LNCaP clone FGC (cell line): ENCODE data around the gene NCBP1.
A peak's percentile ranks its signal among the peaks of the same experiment; 100 is the strongest.
"Not testable (repeated sequence)": the region's sequence is repeated elsewhere in the genome, so short reads cannot be mapped to it uniquely, and the experiment has no call there.

ENCODE experiments used
- DNase-seq: peaks from one replicate; pipeline ENCODE4 v3.0.0-alpha.2; 2011; ENCODE audit warnings: low read depth
- H3K4me3 ChIP-seq: 2 replicates; pipeline ENCODE4 v1.5.1; 2011; ENCODE audit warnings: mild to moderate bottlenecking, low read depth, low read length, control low read depth
- CTCF ChIP-seq: IDR thresholded peaks from 2 replicates; pipeline ENCODE4 v1.5.1; 2012; ENCODE audit warnings: mild to moderate bottlenecking; ENCODE audit not compliant: control insufficient read depth, insufficient read depth; ENCODE audit errors: extremely low read depth

NCBP1 gene

GRCh38 chr9:97695995-97696802 is 62.6 kb downstream of the NCBP1 start:
- no peak for DNase-seq

DNA sequence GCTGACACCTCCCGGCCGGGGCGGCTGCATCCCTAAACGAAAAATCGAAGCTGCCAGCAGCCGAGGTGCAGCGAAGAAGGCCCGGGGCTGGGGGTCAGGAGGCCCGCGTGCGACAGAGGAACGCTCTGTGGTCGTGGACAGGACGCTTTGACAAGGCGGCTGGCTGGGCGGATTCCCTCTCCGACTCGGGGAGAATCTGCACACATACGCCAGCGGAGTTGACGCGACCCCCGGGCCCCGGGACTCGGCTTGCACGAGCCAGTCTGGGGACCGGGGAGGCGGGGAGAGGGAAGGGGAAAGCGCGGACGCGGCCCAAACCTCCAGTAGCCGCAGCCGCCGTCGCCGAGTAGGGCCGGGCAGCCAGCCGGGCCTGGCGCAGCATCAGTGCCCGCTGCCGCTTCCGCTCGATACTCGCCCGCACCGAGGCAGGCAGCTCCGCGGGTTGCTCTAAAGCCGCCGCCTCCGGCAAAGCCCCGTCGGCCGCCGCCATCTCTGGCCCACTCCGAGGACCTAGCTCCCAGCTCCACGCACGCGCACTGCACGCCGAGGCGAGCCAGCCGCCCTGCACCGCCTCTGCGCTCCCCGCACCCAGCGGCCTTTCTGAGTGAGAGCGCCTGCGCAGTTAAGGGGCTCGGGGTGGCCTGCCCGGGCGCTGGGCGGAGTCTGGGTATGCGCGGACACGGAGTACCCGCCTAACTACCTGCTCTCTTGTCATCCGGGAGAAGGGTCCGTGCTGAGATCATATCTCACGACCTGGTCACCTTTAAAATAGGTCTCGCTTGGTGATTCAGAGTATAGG is 63.4 kb downstream of the NCBP1 start, which contains the start of gene XPA:
TSS of gene XPA (minus strand) at position 538 of the 799 bp plus-strand sequence. CDS start at position 490, 48 bp downstream.
- no peak for TF ChIP-seq CTCF
- peak; percentile 70 for DNase-seq
- peak within 1 kb of the TSS; percentile 90 for H3K4me3 ChIP-seq

More at GRCh38 chr9:97695995-97696802, 62.6 kb downstream of the NCBP1 start:
- no peak for TF ChIP-seq CTCF
- peak overlapping the region; percentile 90 for H3K4me3 ChIP-seq

GRCh38 chr9:97697837-97698236 is 64.2 kb downstream of the NCBP1 start:
- TF ChIP-seq CTCF: no peak
- no peak for DNase-seq
- peak overlapping the region; percentile 90 for H3K4me3 ChIP-seq

DNA sequence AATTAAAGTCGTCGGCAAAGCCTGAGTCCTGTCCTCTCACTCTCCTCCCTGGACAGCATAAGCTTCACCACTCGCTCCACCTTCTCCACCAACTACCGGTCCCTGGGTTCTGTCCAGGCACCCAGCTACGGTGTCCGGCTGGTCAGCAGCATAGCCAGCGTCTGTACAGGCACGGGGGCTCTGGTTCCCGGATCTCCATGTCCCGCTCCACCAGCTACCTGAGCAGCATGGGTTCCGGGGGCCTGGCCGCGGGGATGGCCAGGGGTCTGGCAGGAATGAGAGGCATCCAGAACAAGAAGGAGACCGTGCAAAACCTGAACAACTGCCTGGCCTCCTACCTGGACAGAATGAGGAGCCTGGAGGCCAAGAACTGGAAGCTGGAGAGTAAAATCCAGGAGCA is 65.2 kb downstream of the NCBP1 start:
- no peak for TF ChIP-seq CTCF
- no peak overlapping the region for H3K4me3 ChIP-seq
- DNase-seq: no peak

DNA sequence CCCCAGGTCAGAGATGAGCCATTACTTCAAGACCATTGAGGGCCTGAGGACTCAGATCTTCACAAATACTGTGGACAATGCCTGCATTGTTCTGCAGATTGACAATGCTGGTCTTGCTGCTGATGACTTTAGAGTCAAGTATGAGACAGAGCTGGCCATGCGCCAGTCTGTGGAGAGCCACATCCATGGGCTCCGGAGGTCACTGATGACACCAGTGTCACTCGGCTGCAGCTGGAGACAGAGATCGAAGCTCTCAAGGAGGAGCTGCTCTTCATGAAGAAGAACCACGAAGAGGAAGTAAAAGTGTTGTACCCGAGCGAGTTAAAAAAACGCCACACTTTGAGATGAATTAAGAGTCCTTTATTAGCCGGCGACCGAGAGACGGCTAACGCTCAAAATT is 65.7 kb downstream of the NCBP1 start:
- H3K4me3 ChIP-seq, DNase-seq: not testable (repeated sequence)

GRCh38 chr9:97699824-97700223 is 66.2 kb downstream of the NCBP1 start:
- not testable (repeated sequence) for DNase-seq, H3K4me3 ChIP-seq

- no peak for DNase-seq
- no peak overlapping the region for H3K4me3 ChIP-seq
- no peak for TF ChIP-seq CTCF
Observed at GRCh38 chr9:97703437-97704344, 70.1 kb downstream of the NCBP1 start.
